GM18520 (cell line): ENCODE measurements around the gene BCL2L13.

ENCODE experiments used
- ATAC-seq: cut with Tn5 transposase; IDR thresholded peaks from one replicate; pipeline ENCODE4 v1.9.1; 2021; ENCODE audit not compliant: unreplicated experiment

Gene BCL2L13

GRCh38 chr22:17638432-17639246 is at the start of gene BCL2L13:
Gene BCL2L13, plus strand, starts transcription at chr22:17638757. Its CDS starts 16,955 bp downstream, at chr22:17655712.
- peak; percentile 81 for ATAC-seq

DNA sequence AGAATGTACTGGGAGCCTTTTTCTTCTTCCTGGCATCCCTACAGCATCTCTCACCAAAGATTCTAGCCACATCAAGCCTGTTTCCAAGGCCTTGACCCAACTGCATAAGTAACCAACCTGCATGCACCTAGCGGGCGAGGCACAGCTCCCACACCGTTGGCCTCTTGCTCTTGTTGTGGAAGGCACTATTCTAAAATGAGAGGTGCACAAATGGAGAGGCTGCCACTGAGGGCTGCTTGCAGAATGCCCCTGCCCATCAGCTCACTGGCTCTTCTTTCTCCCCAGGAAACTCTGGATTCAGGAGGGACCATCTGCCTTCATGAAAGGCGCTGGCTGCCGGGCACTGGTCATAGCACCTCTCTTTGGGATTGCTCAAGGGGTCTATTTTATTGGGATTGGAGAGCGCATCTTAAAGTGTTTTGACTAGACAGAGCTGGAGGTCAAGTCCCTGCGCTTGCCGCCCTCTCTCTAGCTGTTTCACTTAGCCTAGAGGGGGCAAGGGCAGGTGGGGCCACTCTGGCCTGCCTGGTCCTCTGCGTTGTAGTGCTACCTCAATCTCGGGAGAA is 48.7 kb upstream of the BCL2L13 start:
- no peak for ATAC-seq

- no peak for ATAC-seq
Measured at GRCh38 chr22:17590586-17590985, 48.0 kb upstream of the BCL2L13 start.

DNA sequence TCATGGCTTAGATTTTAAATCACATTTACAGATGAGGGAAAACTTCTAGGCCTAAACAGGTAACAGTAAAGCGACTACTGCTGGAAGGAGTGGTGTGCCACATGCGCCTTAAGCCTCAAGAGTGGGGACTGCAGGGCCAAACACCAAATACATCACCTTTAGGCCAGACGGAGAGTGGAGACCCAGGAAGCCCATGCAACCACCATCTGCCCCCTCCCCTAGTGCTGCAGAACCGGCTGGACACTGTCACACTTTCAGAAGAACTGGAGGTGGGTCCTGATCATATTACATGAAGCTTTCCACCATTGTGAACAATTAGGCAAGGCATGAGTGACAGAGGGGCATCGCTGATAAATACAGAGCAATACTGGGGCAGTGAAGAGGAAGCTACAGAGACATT is 46.4 kb upstream of the BCL2L13 start:
- no peak for ATAC-seq

DNA sequence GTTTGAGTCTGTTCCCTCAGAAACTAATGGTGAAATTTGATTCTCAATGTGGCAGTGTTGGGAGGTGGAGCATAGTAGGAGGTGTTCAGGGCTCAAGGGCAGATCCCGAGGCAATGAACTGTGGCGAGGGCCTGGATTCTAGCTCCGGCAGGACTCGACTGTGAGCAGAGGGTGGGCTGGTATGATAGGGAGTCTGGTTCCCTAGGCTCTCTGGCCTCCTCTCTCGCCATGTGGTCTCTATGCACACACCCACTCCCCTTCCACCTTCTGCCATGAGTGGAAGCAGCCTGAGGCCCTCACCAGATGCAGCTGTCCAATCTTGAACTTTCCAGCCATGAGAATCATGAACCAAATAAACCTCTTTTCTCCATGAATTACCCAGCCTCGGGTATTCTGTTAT is 42.3 kb upstream of the BCL2L13 start:
- no peak for ATAC-seq

GRCh38 chr22:17597217-17597616 is 41.3 kb upstream of the BCL2L13 start:
- ATAC-seq: no peak

- no peak for ATAC-seq
Measured at GRCh38 chr22:17598318-17598717, 40.2 kb upstream of the BCL2L13 start.

- no peak for ATAC-seq
Measured at GRCh38 chr22:17601031-17601430, 37.5 kb upstream of the BCL2L13 start.

DNA sequence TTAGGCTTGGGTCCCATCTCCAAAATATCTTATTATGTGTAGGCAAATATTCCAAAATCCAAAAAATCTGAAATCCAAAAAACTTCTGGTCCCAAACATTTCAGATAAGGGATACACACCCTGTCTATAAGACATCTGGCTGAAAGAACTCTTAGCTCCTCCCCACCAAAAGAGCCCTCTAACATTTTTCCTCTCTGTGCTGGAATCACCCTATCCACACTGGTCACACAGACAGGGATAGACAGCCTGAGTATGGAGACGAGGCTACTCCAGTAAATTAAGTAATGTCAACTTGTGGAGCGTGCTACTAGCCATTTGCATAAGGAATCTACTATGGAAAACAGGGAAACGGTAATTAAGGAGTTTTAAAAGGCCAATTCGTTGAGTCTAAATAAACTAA is 34.9 kb upstream of the BCL2L13 start:
- ATAC-seq: no peak

DNA sequence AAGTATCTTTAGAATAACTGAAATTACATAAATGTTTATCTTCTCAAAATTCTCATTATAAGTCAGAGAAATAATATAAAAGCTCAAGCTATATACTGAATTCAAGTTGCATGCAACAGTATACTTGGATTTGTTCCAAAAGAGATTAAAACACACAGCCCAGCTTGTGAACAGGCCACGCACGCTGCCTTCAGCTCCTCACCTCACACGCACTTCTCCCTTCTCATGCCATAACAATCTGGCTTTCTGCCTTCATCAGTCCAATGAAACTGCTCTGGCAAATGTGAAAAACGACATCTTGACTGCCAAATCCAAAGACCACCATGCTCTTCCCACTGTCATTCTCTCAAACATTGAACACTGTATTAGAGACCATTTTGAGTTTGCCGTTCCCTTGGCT is 32.1 kb upstream of the BCL2L13 start:
- ATAC-seq: no peak

DNA sequence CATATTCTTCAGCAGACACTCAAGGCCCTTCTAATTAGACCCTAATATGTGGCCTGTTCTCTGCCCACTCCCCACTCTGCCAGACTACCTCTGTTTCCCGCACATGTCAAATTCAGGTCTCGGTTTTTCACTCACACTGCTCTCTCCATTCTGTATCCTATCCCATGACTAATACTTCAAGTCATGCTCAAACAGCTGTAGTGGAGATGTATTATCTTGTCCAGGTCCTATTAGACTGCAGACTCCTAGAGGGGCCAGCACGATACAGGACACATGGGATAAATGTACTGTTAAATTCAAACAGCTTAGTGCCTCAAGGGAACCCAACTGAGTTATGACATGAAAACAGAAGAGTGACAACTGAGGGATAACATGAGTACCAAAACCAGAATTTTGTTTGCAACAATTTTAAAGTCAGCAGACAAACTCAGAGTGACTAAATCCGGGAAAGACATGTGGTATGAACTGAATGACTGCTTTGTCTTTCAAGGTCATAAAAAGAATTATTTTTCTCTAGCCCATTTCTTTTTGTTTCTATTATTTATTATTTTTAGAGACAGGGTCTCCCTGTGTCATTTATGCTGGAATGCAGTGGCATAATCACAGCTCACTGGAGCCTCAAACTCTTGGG is 30.6 kb upstream of the BCL2L13 start:
- ATAC-seq: no peak

GRCh38 chr22:17612057-17612456 is 26.5 kb upstream of the BCL2L13 start:
- ATAC-seq: no peak

DNA sequence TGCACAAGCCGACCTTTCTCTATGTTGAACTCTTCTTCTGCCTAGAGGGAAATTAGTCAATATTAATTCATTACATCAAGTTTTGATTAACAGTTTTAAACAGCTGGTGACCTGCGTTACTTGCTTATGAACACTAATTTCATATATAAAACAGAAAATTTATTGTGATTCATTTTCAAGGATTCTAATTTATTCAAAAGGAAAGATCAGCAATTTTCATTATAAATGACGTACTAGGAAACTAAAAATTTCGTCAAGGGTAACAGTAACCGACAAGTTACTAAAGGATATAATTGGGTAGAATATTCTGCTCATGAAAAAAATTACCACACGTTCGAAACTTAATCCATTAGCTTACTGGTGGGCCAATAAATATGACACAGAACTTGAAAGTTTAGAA is 25.3 kb upstream of the BCL2L13 start:
- ATAC-seq: no peak

DNA sequence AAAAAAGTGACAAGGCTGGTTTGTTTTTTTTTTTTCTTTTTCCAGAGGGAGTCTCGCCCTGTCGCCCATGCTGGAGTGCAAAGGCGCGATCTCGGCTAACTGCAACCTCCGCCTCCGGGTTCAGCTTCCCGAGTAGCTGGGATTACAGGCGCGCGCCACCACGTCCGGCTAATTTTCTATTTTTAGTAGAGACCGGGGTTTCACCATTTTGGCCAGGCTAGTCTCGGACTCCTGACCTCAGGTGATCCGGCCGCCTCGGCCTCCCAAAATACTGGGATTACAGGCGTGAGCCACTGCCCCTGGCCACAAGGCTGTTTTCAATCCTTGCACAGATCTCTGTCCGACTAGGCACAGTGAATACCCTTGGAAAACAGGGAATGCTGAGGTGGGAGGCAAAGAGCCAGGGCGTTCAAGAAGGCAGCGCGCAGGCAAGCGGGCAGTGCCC is 10.6 kb upstream of the BCL2L13 start:
- no peak for ATAC-seq

DNA sequence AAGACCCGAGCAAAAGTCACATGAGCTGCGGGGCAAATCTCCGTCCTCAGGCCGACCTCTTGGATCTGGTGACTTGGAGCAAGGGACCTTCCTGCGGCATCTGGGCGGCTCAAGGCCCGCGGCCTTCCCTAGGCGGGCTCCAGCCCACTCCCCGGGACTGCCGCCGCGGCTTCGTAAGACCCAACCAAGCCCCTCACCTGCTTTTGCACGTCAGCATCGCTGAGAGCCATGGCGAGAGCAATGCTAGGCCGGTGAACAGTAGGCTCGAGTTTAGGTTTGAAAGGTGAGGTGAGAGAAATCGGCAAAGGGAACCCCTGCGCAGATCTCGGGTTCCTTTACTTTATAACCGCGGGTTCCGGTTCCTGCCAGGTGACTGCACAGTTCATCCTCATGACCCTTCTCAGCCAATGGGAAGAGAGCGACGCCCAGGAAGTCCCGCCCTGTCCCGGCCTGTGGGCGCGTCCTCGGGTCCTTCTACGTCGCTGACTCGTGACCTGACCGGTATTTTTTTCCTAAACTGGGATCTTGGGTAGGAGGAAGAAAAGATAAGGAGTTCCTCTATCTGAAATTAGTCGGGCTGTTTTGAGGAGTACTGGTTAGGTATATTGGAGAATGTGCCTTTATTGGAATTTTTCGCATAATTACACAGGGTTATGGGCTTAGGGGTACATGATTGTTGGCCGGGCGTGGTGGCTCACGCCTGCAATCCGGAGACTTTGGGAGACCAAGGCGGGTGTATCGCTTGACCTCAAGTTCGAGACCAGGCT is 10.0 kb upstream of the BCL2L13 start, which contains the start of gene ATP6V1E1:
TSS of gene ATP6V1E1 (minus strand) at position 344 of the 767 bp plus-strand sequence. CDS start at position 230, 114 bp downstream.
- ATAC-seq: peak; percentile 95

- ATAC-seq: no peak
Measured at GRCh38 chr22:17629173-17629489, 9.4 kb upstream of the BCL2L13 start.

DNA sequence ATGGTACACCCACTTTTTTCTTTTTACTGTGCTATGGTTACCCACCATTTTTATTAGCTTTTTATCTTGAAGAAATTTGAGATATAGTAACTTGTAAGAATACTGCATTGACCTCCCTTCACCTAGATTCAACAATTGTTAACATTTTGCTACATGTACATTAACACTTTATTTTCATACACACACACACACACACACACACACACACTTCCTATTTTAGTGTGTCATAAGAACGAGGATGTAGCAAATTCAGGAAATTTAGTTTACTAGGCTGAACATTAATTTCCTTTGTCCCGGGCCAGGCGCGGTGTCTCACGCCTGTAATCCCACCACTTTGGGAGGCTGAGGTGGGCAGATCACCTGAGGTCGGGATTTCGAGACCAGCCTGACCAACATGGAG is 8.9 kb upstream of the BCL2L13 start:
- ATAC-seq: no peak

DNA sequence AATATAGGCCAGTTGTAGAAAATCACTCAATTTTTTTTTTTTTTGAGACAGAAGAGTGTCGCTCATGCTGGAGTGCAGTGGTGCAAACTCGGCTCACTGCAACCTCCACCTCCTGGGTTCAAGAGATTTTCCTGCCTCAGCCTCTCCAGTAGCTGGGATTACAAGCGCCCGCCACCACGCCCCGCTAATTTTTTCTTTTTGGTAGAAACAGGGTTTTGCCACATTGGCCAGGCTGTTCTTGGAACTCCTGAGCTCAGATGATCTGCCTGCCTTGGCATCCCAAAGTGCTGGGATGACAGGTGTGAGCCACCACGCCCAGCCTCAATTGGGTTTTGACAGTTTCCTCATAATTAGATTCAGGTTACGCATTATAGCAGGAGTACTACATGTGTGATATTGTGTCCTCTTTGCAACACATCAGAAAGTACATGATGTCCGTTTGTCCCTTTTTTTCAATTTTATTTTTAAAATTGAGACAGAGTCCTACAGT is 7.4 kb upstream of the BCL2L13 start:
- no peak for ATAC-seq

DNA sequence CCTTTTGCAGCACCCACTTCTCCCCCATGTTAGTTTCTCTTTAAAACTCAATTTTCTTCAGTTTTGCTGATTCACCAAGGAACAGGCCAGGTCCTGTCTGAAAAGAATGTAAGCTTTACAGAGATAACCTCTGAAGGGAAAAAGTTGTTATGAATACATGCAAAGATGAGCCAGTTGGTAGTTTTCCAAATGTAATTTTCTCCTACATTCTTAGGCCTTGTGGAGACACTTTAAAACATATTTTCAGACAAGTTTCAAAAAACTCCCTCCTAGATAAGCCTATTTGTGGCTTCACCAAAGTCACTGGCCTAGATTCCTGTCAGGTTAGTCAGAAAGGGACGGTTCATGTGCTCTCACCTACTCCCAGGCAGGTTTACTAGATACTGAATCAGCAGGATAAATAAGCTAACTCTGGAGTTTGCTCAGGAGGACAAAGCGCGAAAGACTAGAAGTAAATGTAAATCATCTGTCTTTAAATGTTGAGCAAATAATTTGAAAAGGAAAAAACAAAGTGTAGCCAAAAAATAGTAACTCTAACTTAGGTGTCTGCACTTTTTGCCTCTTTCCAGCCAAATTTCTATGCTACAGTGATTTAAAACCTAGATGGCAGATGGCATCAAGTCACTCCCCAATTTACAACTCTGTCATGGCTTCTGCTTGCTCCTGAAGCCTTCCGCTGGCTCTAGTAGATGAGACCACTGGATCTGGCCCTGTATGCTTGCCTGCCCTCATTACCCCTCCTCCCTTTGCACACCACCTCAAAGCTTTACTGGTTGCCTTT is 5.2 kb upstream of the BCL2L13 start:
- no peak for ATAC-seq

GRCh38 chr22:17633998-17634323 is 4.6 kb upstream of the BCL2L13 start:
- no peak for ATAC-seq

- ATAC-seq: no peak
Measured at GRCh38 chr22:17634696-17635095, 3.9 kb upstream of the BCL2L13 start.
